ENCODE results near the gene GGTLC2.

GGTLC2 gene

DNA sequence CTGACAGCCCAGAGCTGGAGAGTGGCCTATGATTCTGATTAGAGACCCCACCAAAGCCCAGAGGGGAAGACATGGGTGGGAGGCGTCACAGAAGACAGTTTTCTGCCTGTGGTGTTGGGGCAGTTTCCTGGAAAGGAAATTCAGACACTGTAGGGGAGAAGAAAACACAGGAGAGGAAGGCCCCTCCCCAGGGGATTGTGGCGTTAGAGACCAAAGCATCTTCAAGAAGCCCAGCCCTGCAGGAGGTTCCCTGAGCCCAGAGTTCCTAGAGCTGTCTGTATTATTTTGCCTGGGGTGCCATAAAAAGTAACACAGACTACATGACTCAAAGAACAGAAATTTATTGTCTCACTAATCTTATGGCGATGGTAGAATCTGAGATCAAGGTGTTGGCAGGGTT, 45.2 kb upstream of the GGTLC2 start:
- Histone ChIP-seq H3K9me2 (ENCODE audit: low read depth, low read length) (no peaks in the 10 kb centered on the region), H3K9me3 (ENCODE audit: low read length) (peaks cover 3% of the 10 kb centered on the region; the same call in 1 of the 2 replicates), H3K27me3 (ENCODE audit: insufficient read depth, low read length) (no peaks in the 10 kb centered on the region), H2AFZ (ENCODE audit: low read length) (no peak overlapping the region), H3F3A (ENCODE audit: insufficient read depth, low read length) (no peaks in the 10 kb centered on the region), H3K36me3 (ENCODE audit: insufficient read depth, low read length) (no peaks in the 10 kb centered on the region), H3K4me2 (ENCODE audit: low read length) (no peak overlapping the region), H3K27ac (ENCODE audit: low read depth, low read length, poor library complexity, severe bottlenecking) (no peak overlapping the region), H3K79me2 (ENCODE audit: insufficient read depth, low read length) (no peaks in the 10 kb centered on the region), H3K4me3 (ENCODE audit: low read depth, low read length, poor library complexity, severe bottlenecking) (no peak overlapping the region), H4K20me1 (ENCODE audit: insufficient read depth, low read length) (no peaks in the 10 kb centered on the region), H3K4me1 (ENCODE audit: insufficient read depth, low read length, severe bottlenecking) (peaks cover 16% of the 10 kb centered on the region), H3K9ac (ENCODE audit: low read length) (no peak overlapping the region)
- TF ChIP-seq, protein P1, sequence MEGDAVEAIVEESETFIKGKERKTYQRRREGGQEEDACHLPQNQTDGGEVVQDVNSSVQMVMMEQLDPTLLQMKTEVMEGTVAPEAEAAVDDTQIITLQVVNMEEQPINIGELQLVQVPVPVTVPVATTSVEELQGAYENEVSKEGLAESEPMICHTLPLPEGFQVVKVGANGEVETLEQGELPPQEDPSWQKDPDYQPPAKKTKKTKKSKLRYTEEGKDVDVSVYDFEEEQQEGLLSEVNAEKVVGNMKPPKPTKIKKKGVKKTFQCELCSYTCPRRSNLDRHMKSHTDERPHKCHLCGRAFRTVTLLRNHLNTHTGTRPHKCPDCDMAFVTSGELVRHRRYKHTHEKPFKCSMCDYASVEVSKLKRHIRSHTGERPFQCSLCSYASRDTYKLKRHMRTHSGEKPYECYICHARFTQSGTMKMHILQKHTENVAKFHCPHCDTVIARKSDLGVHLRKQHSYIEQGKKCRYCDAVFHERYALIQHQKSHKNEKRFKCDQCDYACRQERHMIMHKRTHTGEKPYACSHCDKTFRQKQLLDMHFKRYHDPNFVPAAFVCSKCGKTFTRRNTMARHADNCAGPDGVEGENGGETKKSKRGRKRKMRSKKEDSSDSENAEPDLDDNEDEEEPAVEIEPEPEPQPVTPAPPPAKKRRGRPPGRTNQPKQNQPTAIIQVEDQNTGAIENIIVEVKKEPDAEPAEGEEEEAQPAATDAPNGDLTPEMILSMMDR (IDR thresholded peaks at IDR 0.05; ENCODE audit: low read length): no peak
- TF ChIP-seq EZH2 (IDR thresholded peaks at IDR 0.05; ENCODE audit: borderline replicate concordance, low read length): no peak

DNA sequence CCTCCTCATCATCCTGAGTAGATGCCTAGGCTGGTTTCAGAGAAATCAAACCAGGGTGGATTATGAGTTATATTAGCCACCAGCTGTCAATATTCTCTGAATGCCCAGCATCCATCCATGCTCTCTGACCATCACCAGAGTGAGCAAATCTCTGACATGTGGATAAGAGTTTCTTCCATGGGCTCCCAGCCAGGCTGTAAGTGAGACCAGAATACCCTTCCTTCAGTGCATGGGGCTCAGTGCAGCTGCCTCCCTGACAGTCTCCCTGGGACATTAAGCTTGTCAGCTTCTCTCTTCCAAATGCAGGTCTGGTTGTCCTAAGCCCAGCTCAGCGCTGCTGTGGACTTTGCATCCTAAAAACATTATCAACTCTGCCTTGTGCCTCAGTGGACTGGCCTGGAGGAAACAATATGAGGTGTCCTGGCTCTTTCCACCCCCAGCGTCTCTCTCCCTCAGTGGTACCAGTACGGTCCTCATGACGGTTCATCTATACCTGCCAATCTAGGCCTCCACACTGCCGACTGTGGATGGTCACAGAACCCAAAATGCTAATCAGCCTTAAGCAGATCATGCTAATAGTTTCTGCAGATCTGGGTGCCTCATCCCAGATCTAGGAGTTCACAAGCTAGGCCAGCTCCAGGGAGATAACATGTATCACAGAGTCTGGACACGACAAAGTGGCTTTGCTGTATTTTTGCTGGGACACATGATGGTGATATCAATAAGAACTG, 43.7 kb upstream of the GGTLC2 start:
- Histone ChIP-seq H3K9ac (ENCODE audit: low read length) (no peak overlapping the region), H3K27ac (ENCODE audit: low read depth, low read length, poor library complexity, severe bottlenecking) (no peak overlapping the region), H3K79me2 (ENCODE audit: insufficient read depth, low read length) (no peaks in the 10 kb centered on the region), H3K4me2 (ENCODE audit: low read length) (no peak overlapping the region), H3K36me3 (ENCODE audit: insufficient read depth, low read length) (no peaks in the 10 kb centered on the region), H3K27me3 (ENCODE audit: insufficient read depth, low read length) (no peaks in the 10 kb centered on the region), H3K9me3 (ENCODE audit: low read length) (peaks cover 3% of the 10 kb centered on the region; the same call in 1 of the 2 replicates), H3K4me1 (ENCODE audit: insufficient read depth, low read length, severe bottlenecking) (peaks cover 26% of the 10 kb centered on the region), H3K9me2 (ENCODE audit: low read depth, low read length) (no peaks in the 10 kb centered on the region), H2AFZ (ENCODE audit: low read length) (no peak overlapping the region), H4K20me1 (ENCODE audit: insufficient read depth, low read length) (no peaks in the 10 kb centered on the region), H3F3A (ENCODE audit: insufficient read depth, low read length) (no peaks in the 10 kb centered on the region), H3K4me3 (ENCODE audit: low read depth, low read length, poor library complexity, severe bottlenecking) (no peak overlapping the region)
- TF ChIP-seq, protein P1 (IDR thresholded peaks at IDR 0.05; ENCODE audit: low read length): no peak
- no peak for TF ChIP-seq EZH2 (IDR thresholded peaks at IDR 0.05; ENCODE audit: borderline replicate concordance, low read length)

GRCh38 chr22:22603470-22603947, 40.9 kb upstream of the GGTLC2 start:
- Histone ChIP-seq H3K9me2 (ENCODE audit: low read depth, low read length) (no peaks in the 10 kb centered on the region), H3F3A (ENCODE audit: insufficient read depth, low read length) (no peaks in the 10 kb centered on the region), H3K4me3 (ENCODE audit: low read depth, low read length, poor library complexity, severe bottlenecking) (no peak overlapping the region), H3K9ac (ENCODE audit: low read length) (no peak overlapping the region), H3K9me3 (ENCODE audit: low read length) (no peaks in the 10 kb centered on the region; the same call in 1 of the 2 replicates), H4K20me1 (ENCODE audit: insufficient read depth, low read length) (no peaks in the 10 kb centered on the region), H3K4me1 (ENCODE audit: insufficient read depth, low read length, severe bottlenecking) (peaks cover 20% of the 10 kb centered on the region), H3K79me2 (ENCODE audit: insufficient read depth, low read length) (no peaks in the 10 kb centered on the region), H3K4me2 (ENCODE audit: low read length) (no peak overlapping the region), H3K27me3 (ENCODE audit: insufficient read depth, low read length) (no peaks in the 10 kb centered on the region; the same call in 1 of the 2 replicates), H2AFZ (ENCODE audit: low read length) (no peak overlapping the region), H3K27ac (ENCODE audit: low read depth, low read length, poor library complexity, severe bottlenecking) (peak overlapping the region; percentile 45), H3K36me3 (ENCODE audit: insufficient read depth, low read length) (no peaks in the 10 kb centered on the region; the same call in 1 of the 2 replicates)
- TF ChIP-seq EZH2 (IDR thresholded peaks at IDR 0.05; ENCODE audit: borderline replicate concordance, low read length): no peak
- TF ChIP-seq, protein P1 (IDR thresholded peaks at IDR 0.05; ENCODE audit: low read length): no peak
